Measurements from ENCODE around the gene ASB8.
A peak's percentile ranks its signal among the peaks of the same experiment; 100 is the strongest.

The ASB8 gene

GRCh38 chr12:48157018-48157888, at the start of gene ASB8:
Gene ASB8 (minus strand): TSS chr12:48157515. CDS start chr12:48153496, 4,019 bp downstream.
- H3K9me3 ChIP-seq, result no peaks in the 10 kb centered on the region
- H3K4me3 ChIP-seq (ENCODE audit: low read depth in 1 of 2, low read length in 1 of 2), result peak within 1 kb of the TSS; percentile 74 to 78
- peaks cover 24% of the 10 kb centered on the region for H3K36me3 ChIP-seq
- H3K4me1 ChIP-seq (ENCODE audit: control insufficient read depth in 1 of 2, insufficient read depth in 1 of 2, low read depth in 1 of 2, low read length in 1 of 2), result peaks cover 22 to 25% of the 10 kb centered on the region in 2 experiments
- H3K27me3 ChIP-seq, result no peaks in the 10 kb centered on the region
- H3K27ac ChIP-seq, result peak within 1 kb of the TSS; percentile 91
- TF ChIP-seq CTCF (IDR thresholded peaks at IDR 0.05), result peak; percentile 64

GRCh38 chr12:48203192-48203591, 45.9 kb upstream of the ASB8 start, which contains the start of gene OR10AD1:
Gene OR10AD1 (minus strand): TSS chr12:48203292. CDS start chr12:48203292, 0 bp downstream.
- Histone ChIP-seq H3K4me3 (ENCODE audit: low read depth in 1 of 2, low read length in 1 of 2) (no peak within 1 kb of the TSS), H3K27ac (no peak within 1 kb of the TSS), H3K9me3 (peaks cover 9% of the 10 kb centered on the region), H3K36me3 (no peaks in the 10 kb centered on the region), H3K27me3 (no peaks in the 10 kb centered on the region), H3K4me1 (ENCODE audit: control insufficient read depth in 1 of 2, insufficient read depth in 1 of 2, low read depth in 1 of 2, low read length in 1 of 2) (peaks cover 18 to 20% of the 10 kb centered on the region in 2 experiments)
- TF ChIP-seq CTCF (IDR thresholded peaks at IDR 0.05), result no peak

GRCh38 chr12:48202766-48203165, 45.5 kb upstream of the ASB8 start:
- Histone ChIP-seq H3K27ac (no peak overlapping the region), H3K4me1 (ENCODE audit: control insufficient read depth in 1 of 2, insufficient read depth in 1 of 2, low read depth in 1 of 2, low read length in 1 of 2) (peaks cover 22% of the 10 kb centered on the region in 2 experiments), H3K27me3 (no peaks in the 10 kb centered on the region), H3K9me3 (peaks cover 9% of the 10 kb centered on the region), H3K36me3 (no peaks in the 10 kb centered on the region), H3K4me3 (ENCODE audit: low read depth in 1 of 2, low read length in 1 of 2) (no peak overlapping the region)
- TF ChIP-seq CTCF (IDR thresholded peaks at IDR 0.05), result no peak

- Histone ChIP-seq H3K9me3 (peaks cover 7% of the 10 kb centered on the region), H3K4me1 (ENCODE audit: control insufficient read depth in 1 of 2, insufficient read depth in 1 of 2, low read depth in 1 of 2, low read length in 1 of 2) (peaks cover 30% of the 10 kb centered on the region in 2 experiments), H3K27ac (no peak overlapping the region), H3K36me3 (no peaks in the 10 kb centered on the region), H3K4me3 (ENCODE audit: low read depth in 1 of 2, low read length in 1 of 2) (no peak overlapping the region), H3K27me3 (peaks cover 3% of the 10 kb centered on the region)
- no peak for TF ChIP-seq CTCF (IDR thresholded peaks at IDR 0.05)
Observed at GRCh38 chr12:48201516-48201915, 44.2 kb upstream of the ASB8 start.

GRCh38 chr12:48201091-48201490, 43.8 kb upstream of the ASB8 start:
- H3K9me3 ChIP-seq, result peaks cover 3% of the 10 kb centered on the region
- no peaks in the 10 kb centered on the region for H3K36me3 ChIP-seq
- TF ChIP-seq CTCF (IDR thresholded peaks at IDR 0.05), result no peak
- no peak overlapping the region for H3K4me3 ChIP-seq (ENCODE audit: low read depth in 1 of 2, low read length in 1 of 2)
- H3K4me1 ChIP-seq (ENCODE audit: control insufficient read depth in 1 of 2, insufficient read depth in 1 of 2, low read depth in 1 of 2, low read length in 1 of 2), result peaks cover 30% of the 10 kb centered on the region in 2 experiments
- H3K27ac ChIP-seq, result no peak overlapping the region
- H3K27me3 ChIP-seq, result peaks cover 5% of the 10 kb centered on the region

Measured in neutrophil (primary cell).